ENCODE results near the gene DUSP7.

DUSP7 gene, protein sequence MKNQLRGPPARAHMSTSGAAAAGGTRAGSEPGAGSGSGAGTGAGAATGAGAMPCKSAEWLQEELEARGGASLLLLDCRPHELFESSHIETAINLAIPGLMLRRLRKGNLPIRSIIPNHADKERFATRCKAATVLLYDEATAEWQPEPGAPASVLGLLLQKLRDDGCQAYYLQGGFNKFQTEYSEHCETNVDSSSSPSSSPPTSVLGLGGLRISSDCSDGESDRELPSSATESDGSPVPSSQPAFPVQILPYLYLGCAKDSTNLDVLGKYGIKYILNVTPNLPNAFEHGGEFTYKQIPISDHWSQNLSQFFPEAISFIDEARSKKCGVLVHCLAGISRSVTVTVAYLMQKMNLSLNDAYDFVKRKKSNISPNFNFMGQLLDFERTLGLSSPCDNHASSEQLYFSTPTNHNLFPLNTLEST

DNA sequence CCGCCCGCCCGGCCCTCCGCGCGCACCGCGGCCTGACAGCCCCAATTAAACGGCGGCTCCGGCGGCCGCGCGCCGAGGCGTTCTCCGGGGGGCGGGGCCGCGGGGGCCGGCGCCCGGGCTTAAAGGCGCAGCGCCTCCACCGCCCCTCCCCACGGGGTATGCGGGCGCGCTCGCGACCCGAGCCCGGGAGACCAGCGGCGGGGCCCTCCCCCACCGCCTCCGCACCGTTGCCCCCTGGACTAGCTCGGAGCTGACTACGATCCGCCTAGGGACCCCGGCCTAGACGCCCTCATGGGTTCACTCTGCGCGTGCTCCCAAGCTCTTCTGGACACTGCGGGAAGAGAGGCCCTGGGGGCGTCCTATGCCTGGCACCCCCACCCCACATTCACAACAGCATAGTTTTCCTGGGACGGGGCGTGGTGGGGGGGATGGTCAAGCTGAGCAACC, at the start of gene DUSP7:
Gene DUSP7 (minus strand): TSS at position 51 of the 447 bp plus-strand sequence. CDS start 205 bp downstream, outside the sequence.
- peak; percentile 48 to 68 (median 49) for DNase-seq (ENCODE audit: low read depth in 2 of 3, low spot score in 1 of 3)

DNA sequence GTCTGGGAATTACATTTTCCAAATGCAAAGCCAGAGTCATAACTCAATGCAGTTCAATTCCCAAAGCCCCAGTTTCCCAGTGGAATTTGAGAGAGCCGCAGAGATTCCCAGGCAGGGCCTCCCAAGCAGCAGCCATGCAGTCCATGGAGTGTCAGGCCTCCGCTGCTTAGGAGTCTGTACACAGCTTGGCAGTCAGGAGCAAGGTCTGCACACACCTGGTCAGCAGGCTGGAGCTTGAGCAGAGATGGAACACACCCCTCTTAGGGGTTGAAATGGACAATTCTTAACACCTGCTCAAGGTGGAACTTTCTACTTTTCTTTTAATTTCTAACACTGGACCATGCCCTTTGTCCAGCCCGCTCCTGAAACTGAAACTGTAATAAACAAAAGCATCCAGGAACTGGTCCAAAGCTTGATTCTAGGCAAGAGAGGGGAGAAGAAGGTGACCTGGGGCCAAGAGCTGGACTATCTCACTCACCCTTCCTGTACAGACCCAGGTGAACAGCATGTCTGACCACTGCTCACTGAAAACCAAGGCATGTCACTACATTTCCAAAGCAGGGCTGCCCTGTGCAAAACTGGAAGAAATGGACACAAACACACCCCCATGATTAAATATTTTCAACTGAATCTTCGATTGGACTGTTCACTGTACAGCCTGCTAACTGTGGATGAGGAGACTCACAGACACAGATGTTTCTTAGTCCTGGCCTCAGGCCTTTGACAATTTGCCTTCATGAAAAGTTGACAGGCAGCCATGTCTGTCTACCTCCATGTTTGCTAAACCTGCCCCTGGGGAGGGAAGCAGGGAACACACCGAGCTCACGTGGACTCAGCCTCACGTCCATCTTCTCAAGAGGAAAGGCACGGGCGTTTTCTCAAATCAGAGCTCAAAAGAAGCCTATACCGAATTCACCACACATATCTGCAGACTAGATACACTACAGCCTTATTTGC, 48.6 kb upstream of the DUSP7 start:
- no peak for DNase-seq (ENCODE audit: low read depth in 2 of 3, low spot score in 1 of 3)

DNA sequence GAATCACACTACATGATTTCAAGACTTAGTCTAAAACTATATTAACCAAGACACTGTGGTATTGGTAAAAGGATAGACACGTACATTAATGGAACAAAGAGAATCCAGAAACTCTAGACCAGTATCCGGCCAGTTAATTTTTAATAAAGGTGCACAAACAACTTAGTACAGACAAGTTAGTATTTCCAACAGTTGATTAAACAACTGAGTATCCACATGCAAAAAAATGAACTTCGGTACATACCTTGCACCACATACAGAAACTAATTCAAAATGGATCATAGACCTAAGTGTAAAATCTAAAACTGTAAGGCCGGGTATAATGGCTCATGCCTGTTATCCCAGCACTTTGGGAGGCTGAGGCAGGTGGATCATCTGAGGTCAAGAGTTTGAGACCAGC, 46.6 kb upstream of the DUSP7 start:
- DNase-seq (ENCODE audit: low read depth in 2 of 3, low spot score in 1 of 3), result no peak

DNA sequence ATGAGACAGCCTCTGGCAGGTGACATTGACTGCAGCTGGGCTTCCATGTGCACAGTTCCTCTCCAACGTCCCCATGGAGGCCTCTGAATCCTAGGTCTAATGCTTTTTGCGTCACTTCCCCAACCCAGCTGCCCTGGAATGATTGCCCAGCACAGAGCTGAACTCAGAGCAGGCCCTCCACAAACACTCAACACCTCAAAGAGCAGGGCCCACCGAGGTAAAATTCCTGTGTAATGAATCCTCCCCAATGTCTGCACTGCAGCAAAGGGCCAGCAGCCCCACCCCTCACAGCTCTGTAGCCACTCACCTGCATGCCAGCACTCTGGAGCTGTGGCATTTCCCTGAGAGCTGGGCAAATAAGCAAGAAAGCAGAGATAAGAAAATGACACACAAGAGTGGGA, 42.6 kb upstream of the DUSP7 start:
- DNase-seq (ENCODE audit: low read depth in 2 of 3, low spot score in 1 of 3), result no peak

DNA sequence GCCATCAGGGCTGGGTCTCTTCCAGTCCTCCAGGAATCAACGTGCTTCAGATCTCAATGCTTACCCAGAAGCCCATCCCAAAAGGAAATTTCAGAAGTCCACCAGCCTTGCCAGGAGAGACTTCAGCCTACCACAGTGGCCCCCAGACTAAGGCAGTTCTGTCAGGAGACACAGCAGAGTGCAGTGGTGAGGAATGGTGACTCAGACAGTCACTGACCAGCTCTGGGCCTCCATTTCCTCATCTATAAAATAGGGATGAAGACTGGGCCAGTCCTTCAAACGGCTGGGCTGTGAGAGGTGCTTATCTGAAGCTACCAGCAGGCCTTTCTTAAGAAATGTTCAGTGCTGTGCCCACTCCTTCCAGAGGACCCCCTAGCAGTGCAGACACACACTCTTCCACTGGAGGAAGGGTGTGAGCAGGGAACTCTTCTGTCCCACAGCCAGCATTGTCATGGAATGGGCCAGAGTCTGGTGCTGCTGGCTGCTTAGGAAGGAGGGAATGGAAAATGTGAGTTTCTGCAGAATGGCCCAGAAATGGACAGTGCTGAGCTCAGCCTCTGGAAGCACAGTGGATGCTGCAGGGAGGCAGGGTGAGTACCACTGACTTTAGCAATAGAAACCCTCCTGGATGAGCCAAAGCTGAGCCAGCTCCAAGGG, 41.6 kb upstream of the DUSP7 start:
- DNase-seq (ENCODE audit: low read depth in 2 of 3, low spot score in 1 of 3), result no peak

DNA sequence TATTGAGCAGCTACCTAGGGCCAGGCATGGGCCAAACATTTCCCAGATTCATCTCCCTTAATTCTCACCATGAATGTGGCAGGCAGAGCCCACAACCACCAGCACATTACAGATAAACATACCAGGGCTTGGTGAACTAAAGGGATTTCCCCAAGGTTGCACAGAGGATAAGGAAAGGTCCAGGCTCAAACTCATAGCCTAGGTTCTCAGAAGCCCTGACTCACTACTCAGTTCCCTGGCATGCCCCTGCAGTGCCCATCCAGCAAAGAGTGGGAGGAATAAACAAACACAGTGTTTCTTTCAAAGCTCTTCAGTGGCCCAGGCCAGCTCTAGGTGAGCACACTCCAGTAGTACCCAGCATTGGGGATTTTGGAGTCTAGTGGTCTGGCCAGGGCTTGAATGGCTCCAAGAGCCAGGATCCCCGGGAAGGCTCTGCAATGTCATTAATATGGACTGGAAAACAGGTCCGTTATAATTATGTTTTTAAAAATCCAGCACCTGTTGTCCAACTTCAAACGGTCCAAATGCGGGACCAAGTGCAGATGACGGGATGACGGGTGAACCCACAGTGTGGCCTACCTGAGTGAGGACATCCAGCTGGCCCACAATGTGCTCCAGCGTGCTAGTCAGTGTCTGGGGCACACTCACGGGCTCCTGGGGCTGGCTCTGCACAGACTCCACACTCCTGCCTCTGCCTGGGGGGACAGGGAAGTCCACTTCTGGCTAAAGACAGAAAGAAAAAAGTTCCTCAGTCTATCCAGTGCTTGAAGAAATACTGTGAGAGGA, 39.8 kb upstream of the DUSP7 start:
- DNase-seq (ENCODE audit: low read depth in 2 of 3, low spot score in 1 of 3), result no peak

DNA sequence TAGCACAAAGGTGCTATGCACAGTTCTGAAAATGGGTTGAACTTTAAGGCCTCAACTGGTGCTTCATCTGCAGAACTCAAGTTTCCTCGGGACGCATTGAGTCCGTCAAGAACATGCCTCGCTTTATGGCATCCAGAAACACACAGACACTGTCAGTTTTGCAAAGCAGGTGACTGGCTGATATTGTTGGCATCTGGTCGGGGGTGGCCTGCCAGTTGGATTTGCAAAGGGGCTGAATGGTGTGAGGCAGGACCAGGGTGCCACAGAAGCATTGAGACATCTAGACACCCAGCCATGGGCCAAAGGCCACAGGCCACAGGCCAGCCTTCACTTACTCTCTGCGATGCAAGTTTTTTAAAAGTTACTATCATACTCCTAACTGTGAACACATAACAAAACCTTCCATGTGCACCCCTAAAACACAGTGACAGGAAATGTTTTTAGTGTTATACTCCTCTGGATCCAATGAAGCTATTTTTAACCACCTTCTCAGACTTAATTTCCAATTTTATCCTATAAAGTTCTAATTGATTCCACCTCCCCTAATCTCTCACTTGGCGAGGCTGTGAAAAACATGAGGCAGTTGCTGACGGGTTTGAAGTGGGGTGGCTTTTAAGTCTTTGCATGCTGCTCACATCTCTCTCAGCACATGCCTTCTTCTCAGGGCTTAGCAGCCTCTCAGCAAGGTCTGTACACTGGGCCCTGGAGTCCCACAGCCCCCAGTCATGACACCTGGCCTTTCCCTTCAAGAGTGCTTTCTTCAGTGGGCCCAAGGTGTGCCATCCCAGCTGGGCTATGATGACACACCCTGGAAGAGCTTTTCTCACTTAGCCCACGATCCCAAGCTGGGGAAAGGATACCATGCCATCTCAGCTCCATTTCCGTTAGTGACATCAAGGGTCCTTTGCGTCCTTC, 38.5 kb upstream of the DUSP7 start:
- DNase-seq (ENCODE audit: low read depth in 2 of 3, low spot score in 1 of 3), result no peak

DNA sequence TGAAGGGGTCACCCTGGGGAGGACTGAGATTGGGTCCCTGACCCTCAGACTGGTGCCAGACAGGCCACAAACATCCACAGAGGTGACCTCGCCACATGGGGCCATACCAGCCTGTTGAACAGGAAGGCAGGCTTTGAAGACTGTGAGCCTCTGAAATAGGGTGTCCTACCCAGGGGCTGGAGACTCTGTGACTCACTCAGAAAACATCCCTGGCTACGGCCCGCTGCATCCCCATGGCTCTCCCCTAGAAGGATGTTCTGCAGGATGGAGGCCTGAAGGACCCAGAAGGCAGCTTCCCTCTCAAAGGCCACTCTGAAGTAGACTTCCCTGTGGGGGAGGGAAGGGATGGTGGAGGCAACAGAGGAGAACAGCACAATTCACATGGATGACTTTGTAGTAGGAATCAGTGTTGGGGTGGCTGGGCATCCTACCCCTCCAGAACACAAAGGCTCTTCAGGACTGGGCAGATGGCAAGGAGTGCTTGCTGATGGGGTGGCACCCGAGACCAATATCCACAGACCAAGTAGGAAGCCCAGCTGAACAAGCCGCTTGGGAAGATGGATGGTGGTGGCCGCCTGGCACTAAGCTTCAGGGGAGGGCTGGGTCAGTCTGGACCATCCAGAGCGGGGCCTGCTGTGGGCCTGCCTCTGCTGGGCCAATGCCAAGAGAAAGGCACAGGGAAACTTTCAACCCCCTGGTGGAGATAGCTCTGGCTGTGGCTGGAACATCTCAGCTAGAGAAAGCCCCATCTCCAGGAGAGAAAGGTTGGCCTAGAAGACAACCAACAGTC, 37.6 kb upstream of the DUSP7 start:
- no peak for DNase-seq (ENCODE audit: low read depth in 2 of 3, low spot score in 1 of 3)

DNA sequence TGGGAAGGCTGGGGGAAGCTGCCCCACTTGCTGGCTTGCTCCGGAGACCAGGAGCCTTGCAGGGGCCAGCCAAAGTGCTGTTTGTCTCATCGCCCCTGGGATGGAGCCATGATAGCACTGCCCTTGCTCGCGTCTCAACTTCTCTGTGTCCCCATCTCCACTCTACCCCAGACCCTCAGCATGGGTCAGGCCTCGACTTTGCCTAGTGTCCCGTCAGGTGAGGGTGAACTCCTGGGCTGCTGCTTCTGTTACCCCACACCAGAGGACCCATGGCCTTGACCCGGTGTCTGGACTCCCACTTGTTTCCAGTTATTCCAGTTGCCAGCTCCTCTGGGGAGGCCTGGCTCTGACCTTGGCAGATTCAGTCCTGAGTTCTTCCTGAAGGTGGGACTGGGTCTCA, 36.5 kb upstream of the DUSP7 start:
- no peak for DNase-seq (ENCODE audit: low read depth in 2 of 3, low spot score in 1 of 3)

DNA sequence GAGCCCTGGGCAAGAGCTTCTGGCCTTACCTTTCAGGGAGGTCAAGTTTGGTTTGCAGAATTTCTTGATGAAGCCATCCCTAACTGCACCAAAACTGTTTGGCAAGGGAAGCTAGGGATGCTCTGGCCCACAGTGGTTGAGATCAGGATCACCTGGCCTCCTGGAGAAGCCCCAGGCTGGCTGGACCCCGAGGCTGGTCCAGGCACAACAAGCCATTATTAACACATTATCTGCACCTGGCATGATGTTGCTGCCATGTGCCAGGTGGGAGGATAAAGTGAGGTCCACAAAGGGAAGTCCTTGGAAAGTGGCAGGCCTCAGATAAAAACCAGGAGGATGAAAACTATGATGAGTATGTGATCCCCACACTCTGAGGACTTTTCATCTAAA, 35.9 kb upstream of the DUSP7 start:
- no peak for DNase-seq (ENCODE audit: low read depth in 2 of 3, low spot score in 1 of 3)

DNA sequence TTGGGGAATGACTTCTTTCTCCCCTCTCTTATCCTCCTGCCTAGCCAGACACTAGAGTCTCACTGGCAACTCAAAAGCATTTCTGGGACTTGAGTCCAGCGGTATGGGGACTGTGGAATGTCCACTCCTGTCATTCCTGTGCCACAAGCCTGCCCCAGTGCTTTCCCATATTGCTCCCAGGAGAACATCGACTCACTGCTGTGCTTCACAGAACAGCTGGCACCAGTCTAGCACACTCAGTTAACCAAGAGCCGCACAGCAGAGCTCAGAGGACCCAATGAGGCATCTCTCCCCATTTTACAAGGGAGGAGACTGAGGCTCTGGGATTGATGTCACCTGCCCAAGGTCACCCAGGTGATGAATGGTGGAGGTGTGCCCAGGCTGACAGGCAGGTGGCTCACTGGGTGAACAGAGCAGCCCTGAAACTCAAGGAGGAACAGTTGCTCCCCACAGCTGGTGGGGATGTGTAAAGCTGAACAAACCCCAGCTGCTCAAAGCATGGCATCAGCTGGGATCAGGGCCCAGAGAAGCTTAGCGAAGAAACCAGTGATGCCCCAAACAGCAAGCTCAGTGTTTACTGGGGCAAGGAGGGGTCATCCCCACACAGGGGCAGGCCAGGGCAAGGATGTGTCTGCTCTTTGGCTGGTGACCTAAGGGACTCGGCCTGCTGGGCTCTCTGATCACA, 35.4 kb upstream of the DUSP7 start:
- no peak for DNase-seq (ENCODE audit: low read depth in 2 of 3, low spot score in 1 of 3)

DNA sequence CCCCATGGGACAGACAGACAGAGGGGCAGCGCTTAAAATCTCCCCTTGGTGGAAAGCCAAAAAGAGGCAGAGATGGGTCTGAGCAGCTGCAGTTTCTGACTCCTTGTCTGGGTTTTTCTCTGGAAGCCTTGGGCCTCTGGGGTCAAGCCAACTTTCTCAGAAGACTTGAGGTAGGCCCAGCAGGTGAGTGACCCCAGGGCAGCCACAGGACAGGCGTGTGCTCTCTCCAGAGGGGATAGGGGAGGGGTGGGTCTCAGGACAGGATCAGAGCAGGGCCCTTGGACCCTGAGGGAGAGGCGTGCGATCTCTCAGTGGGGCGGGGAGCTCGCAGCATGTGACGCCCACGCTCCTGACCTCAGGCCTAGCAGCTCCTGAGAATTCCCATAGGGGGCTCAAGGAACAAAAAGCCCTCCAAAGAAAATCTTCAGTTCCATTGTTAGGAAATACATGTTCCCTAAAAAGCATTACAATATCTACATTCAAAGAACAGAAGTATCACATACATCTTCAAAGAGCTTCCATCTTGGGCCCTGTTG, 34.6 kb upstream of the DUSP7 start:
- DNase-seq (ENCODE audit: low read depth in 2 of 3, low spot score in 1 of 3), result no peak

DNA sequence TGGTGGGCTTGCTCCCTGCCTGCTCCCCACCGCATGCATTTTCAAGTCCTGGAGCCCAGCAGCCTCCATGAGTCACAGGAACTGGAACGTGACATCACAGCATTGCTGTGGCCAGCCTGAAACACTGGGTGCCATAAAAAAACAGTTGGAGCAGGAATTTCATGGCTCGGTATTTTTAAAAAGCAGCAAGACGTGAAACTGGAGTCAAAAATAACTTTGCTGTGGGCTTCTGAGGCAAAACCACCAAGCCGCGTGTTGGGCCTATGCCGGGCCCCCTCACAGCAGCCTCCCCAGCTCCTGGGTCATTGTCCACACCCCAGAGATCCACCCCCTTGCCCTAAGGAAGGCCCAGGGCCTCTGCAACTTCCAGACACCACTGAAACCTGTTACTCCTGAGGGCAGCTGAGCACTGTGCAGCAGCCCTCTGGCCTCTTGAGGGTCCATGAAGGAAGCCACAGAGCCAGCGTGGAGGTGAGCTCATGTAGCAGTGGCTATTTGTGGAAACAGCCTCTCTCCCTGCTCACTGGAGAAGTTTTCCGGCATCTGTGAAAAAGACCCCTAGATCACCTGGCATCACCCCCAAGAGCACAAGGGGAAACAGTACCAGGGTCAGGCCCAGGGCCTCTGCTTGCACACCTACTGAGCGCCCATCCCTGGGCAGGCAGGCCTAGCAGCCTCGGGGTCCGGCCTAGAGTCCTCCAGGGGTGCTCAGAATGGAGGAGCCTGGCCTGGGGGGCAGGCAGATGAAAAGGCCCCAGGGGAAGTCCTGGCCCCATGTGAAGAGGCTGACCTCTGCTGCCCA, 34.0 kb upstream of the DUSP7 start:
- no peak for DNase-seq (ENCODE audit: low read depth in 2 of 3, low spot score in 1 of 3)

DNA sequence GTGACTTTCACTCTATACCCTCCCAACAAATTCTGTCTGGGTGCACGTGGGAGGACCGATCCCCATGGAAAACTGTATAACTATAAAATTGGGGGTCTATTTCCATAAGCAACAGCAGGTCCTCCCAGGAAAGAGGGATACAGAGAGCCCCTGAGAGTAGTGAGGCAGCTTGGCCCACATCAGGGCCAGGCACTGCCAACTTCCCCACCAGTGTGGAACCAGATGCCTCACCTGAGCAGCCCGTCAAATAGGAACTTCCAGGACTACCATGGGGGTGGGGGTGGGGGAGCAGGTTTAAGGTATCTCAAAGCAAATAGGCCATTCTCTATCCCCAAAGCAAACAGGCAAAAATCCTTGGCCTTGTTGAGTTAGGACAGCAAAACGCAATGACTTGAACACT, 33.3 kb upstream of the DUSP7 start:
- no peak for DNase-seq (ENCODE audit: low read depth in 2 of 3, low spot score in 1 of 3)

DNA sequence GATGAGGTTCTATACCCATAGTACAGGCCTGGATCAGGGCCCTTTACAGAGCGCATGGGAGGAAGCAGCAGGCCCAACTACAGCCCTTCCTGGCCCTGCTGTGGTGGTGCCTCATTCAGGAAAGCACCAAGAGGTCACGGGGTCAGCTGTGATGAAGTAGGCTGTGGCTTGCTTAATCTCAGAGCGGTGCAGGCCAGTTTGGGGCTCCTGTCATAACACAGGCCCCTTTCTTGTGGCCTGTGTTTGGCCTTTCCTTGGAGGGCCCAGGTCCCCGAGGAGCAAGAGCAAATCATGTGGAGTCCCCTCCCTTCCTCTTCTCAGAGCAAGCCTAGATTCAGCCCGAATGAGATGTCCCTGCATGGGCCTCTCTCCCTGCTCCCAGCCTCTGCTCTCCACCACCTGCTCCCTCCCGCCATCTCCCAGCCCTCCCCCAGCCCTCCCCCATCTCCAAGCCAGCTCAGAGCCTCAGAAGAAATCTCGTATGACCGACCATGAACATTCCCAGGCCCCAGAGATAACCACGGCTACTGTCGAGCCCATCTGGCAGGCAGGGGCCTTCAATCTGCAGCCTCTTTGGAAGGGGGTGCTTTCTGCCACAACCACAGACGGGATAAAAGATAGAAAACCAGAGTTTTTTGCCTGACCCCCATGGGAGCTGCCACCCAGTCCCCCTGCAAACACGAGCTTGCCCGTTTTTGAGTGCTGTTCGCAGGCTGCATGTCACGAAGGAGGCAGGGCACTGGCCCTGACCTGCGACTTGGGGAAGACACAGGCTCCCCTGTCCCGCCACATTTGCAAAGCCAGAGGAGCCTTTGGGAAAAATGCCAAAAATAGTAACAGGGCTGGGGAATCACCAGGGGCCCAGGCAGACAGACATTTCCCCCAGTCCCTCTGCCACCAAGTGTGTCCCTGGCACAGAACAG, 32.3 kb upstream of the DUSP7 start:
- DNase-seq (ENCODE audit: low read depth in 2 of 3, low spot score in 1 of 3), result no peak

DNA sequence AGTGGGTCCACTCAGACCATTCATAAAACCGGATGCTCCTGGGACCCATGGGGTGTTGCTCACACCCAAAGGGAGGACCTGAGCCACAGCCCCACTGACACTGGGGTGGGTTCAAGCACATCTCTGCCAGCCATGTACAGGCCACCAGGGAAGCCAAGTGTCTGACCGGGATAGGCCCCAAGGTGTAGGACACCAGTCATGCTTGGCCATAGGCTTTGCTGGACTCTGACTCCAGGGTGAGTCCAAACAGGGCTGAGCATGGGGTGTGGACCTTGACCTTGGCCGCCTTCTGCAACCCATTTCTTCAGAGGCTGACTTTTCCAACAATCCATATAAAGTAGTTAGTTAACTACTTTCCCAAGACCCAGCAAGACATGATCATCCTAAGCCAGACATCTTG, 31.4 kb upstream of the DUSP7 start:
- no peak for DNase-seq (ENCODE audit: low read depth in 2 of 3, low spot score in 1 of 3)
